SK-N-SH (cell line): ENCODE data around the gene CAGE1. TPM values are rescaled to one million over a fixed set of nuclear protein-coding genes. Genes with fewer than 3 reads are reported as not detected.

Experiments used
- CTCF ChIA-PET: fragments of 300-600, 350-600 bp; formaldehyde crosslinking; extraction: SDS; loops from one replicate; lab custom pipeline; 2021; lab: Yijun Ruan, JAX
- POLR2A ChIA-PET: fragments of 350-600 bp; sonication (Branson Sonifier 250); formaldehyde crosslinking; extraction: SDS; loops from one replicate; lab custom pipeline; 2020; ENCODE audit warnings: antibody characterized with exemption, inconsistent platforms; lab: Yijun Ruan, JAX
- DNase-seq: peaks from one replicate; pipeline ENCODE4 v3.0.0; 2012
- H2AFZ ChIP-seq: fragments of 200-600 bp; sonication (generic); 2 replicates; pipeline ENCODE4 v1.8.1; 2016; ENCODE audit warnings: antibody characterized with exemption, mild to moderate bottlenecking, low read depth
- H3F3A ChIP-seq: fragments of 200-600 bp; sonication (generic); replicated peaks from 2 replicates; pipeline ENCODE3; 2016; ENCODE audit warnings: antibody characterized with exemption, mild to moderate bottlenecking; ENCODE audit not compliant: insufficient read depth
- H3K27ac ChIP-seq, 2 experiments: fragments of 200-500 bp in 1 of 2; fragments of 200-600 bp in 1 of 2; sonication (Bioruptor generic) in 1 of 2; sonication (generic), shearing (Covaris generic) in 1 of 2; 2 replicates each; pipeline versions ENCODE4 v1.5.1 to v1.6.1; 2014 to 2016; ENCODE audit warnings: low read depth in 2 of 2, inconsistent platforms in 1 of 2, low read length in 1 of 2, mild to moderate bottlenecking in 1 of 2, mixed read lengths in 1 of 2
- H3K27me3 ChIP-seq: fragments of 200-600 bp; sonication (generic), shearing (Covaris generic); 2 replicates; pipeline ENCODE4 v1.6.1; 2016; ENCODE audit warnings: mixed run types; ENCODE audit not compliant: insufficient read depth
- H3K36me3 ChIP-seq, 2 experiments: fragments of 200-500 bp in 1 of 2; fragments of 200-600 bp in 1 of 2; sonication (Bioruptor generic) in 1 of 2; sonication (generic) in 1 of 2; replicated peaks in 1 of 2; 2 replicates each; pipeline versions ENCODE3 to v1.5.1; 2014 to 2016; ENCODE audit warnings: low read length in 1 of 2, mild to moderate bottlenecking in 1 of 2; ENCODE audit not compliant: insufficient read depth in 2 of 2, control insufficient read depth in 1 of 2
- H3K4me1 ChIP-seq, 2 experiments: fragments of 200-500 bp in 1 of 2; fragments of 200-600 bp in 1 of 2; sonication (Bioruptor generic) in 1 of 2; sonication (generic), shearing (Covaris generic) in 1 of 2; 2 replicates each; pipeline versions ENCODE4 v1.5.1 to v1.6.1; 2014 to 2016; ENCODE audit warnings: low read depth in 1 of 2, low read length in 1 of 2, mixed run types in 1 of 2; ENCODE audit not compliant: insufficient read depth in 2 of 2, control insufficient read depth in 1 of 2
- H3K4me2 ChIP-seq: fragments of 200-600 bp; sonication (generic), shearing (Covaris generic); 2 replicates; pipeline ENCODE4 v1.6.1; 2017; ENCODE audit warnings: mixed run types
- H3K4me3 ChIP-seq, 2 experiments: fragments of 200-500 bp in 1 of 2; fragments of 200-600 bp in 1 of 2; sonication (Bioruptor generic) in 1 of 2; sonication (generic), shearing (Covaris generic) in 1 of 2; 2 replicates each; pipeline versions ENCODE4 v1.5.1 to v1.8.1; 2014 to 2016; ENCODE audit warnings: low read depth in 2 of 2, inconsistent platforms in 1 of 2, low read length in 1 of 2, mild to moderate bottlenecking in 1 of 2, mixed read lengths in 1 of 2, moderate library complexity in 1 of 2
- H3K79me2 ChIP-seq: fragments of 200-600 bp; sonication (generic); 2 replicates; pipeline ENCODE4 v1.8.1; 2017; ENCODE audit warnings: mild to moderate bottlenecking; ENCODE audit not compliant: insufficient read depth
- H3K9ac ChIP-seq: fragments of 200-600 bp; sonication (generic); 2 replicates; pipeline ENCODE4 v1.6.1; 2017; ENCODE audit warnings: mixed run types
- H3K9me2 ChIP-seq: fragments of 200-600 bp; sonication (generic); 2 replicates; pipeline ENCODE4 v1.6.1; 2017; ENCODE audit warnings: mixed run types
- H3K9me3 ChIP-seq: fragments of 200-600 bp; sonication (generic); 2 replicates; pipeline ENCODE4 v1.6.1; 2017; ENCODE audit warnings: mixed run types, mild to moderate bottlenecking, moderate library complexity
- H4K20me1 ChIP-seq: fragments of 200-600 bp; sonication (generic); 2 replicates; pipeline ENCODE4 v1.6.1; 2017; ENCODE audit warnings: mild to moderate bottlenecking, mixed run types; ENCODE audit not compliant: insufficient read depth
- CHD2 ChIP-seq: fragments of 150-350 bp; IDR thresholded peaks from 2 replicates; pipeline ENCODE4 v1.6.1; 2018; ENCODE audit warnings: low read length; ENCODE audit not compliant: partially characterized antibody
- CTCF ChIP-seq: fragments of 200-600 bp; sonication (generic); IDR thresholded peaks from 2 replicates; pipeline ENCODE4 v1.6.1; 2017; ENCODE audit warnings: antibody characterized with exemption, mild to moderate bottlenecking, moderate library complexity
- EZH2phosphoT487 ChIP-seq: fragments of 200-600 bp; sonication (generic); IDR thresholded peaks from 2 replicates; pipeline ENCODE4 v1.6.1; 2017; ENCODE audit warnings: low read depth, mixed run types, mild to moderate bottlenecking, antibody characterized with exemption, moderate library complexity, borderline replicate concordance
- FOSL2 ChIP-seq: IDR thresholded peaks from 2 replicates; pipeline ENCODE4 v1.4.0; 2012; ENCODE audit warnings: low read depth, mild to moderate bottlenecking, moderate library complexity, borderline replicate concordance
- FOXM1 ChIP-seq: IDR thresholded peaks from 2 replicates; pipeline ENCODE4 v1.4.0; 2012; ENCODE audit warnings: low read depth, mild to moderate bottlenecking
- GABPA ChIP-seq: IDR thresholded peaks from 2 replicates; pipeline ENCODE4 v1.4.0; 2012; ENCODE audit warnings: low read depth, mild to moderate bottlenecking
- IRF3 ChIP-seq: fragments of 150-350 bp; IDR thresholded peaks from 2 replicates; pipeline ENCODE4 v1.6.1; 2016; ENCODE audit warnings: mild to moderate bottlenecking, low read depth, low read length
- JUND ChIP-seq: IDR thresholded peaks from 2 replicates; pipeline ENCODE4 v1.4.0; 2012
- MEF2A ChIP-seq: IDR thresholded peaks from 2 replicates; pipeline ENCODE4 v1.4.0; 2012; ENCODE audit warnings: low read depth, borderline replicate concordance
- MXI1 ChIP-seq: IDR thresholded peaks from 2 replicates; pipeline ENCODE4 v1.6.1; 2012; ENCODE audit warnings: mild to moderate bottlenecking, low read depth, low read length, improper control_type of control experiment
- NFIC ChIP-seq: IDR thresholded peaks from 2 replicates; pipeline ENCODE4 v1.4.0; 2012; ENCODE audit warnings: borderline replicate concordance
- NRF1 ChIP-seq: IDR thresholded peaks from 2 replicates; pipeline ENCODE4 v1.6.1; 2012; ENCODE audit warnings: low read depth, mild to moderate bottlenecking, low read length
- RCOR1 ChIP-seq: fragments of 150-350 bp; IDR thresholded peaks from 2 replicates; pipeline ENCODE4 v1.6.1; 2017; ENCODE audit warnings: antibody characterized with exemption, low read length
- REST ChIP-seq: IDR thresholded peaks from 2 replicates; pipeline ENCODE4 v1.6.1; 2012; ENCODE audit warnings: mild to moderate bottlenecking, low read depth, low read length, moderate library complexity
- RFX5 ChIP-seq: IDR thresholded peaks from 2 replicates; pipeline ENCODE4 v1.6.1; 2012; ENCODE audit warnings: mild to moderate bottlenecking, improper control_type of control experiment, low read length
- RXRA ChIP-seq: IDR thresholded peaks from 2 replicates; pipeline ENCODE4 v1.4.0; 2012; ENCODE audit warnings: low read depth, mild to moderate bottlenecking, borderline replicate concordance
- SIN3A ChIP-seq: IDR thresholded peaks from 2 replicates; pipeline ENCODE4 v1.6.1; 2012; ENCODE audit warnings: low read depth, mild to moderate bottlenecking, low read length, moderate library complexity, borderline replicate concordance
- TAF1 ChIP-seq: IDR thresholded peaks from 2 replicates; pipeline ENCODE4 v1.6.1; 2012; ENCODE audit warnings: low read depth, mild to moderate bottlenecking, low read length, moderate library complexity, borderline replicate concordance
- TCF12 ChIP-seq: IDR thresholded peaks from 2 replicates; pipeline ENCODE4 v1.4.0; 2012
- YY1 ChIP-seq: IDR thresholded peaks from 2 replicates; pipeline ENCODE4 v1.4.0; 2012; ENCODE audit warnings: low read depth, mild to moderate bottlenecking
- WGBS: methylation state at CpG from one replicate; pipeline ENCODE4 v1.1.6; 2017; ENCODE audit warnings: low lambda C conversion rate; 5-methylcytosine and 5-hydroxymethylcytosine counted together
- polyA plus RNA-seq, 3 experiments: library from polyadenylated mRNA; depleted of rRNA; stranded (reverse); fragments of >200 nt; gene quantifications; 2 replicates each; pipeline ENCODE4 v1.2.3, GENCODE V29; 2012

Gene CAGE1
- polyA plus RNA-seq, 1 of the 3 experiments (the other 2 are of a cell fraction), result not detected

- H4K20me1 ChIP-seq, result no peaks in the 10 kb centered on the region
- H3F3A ChIP-seq, result no peaks in the 10 kb centered on the region
- no peak overlapping the region for H3K27ac ChIP-seq
- peaks cover 0 to 4% of the 10 kb centered on the region in 2 experiments for H3K36me3 ChIP-seq
- no peaks in the 10 kb centered on the region; a peak in 1 of 4 replicates for H3K4me1 ChIP-seq
- no peak overlapping the region for H3K4me3 ChIP-seq
- ChIA-PET CTCF (interaction anchor here (1.8 kb wide), 1 partner anchor 191 kb away, joined by 4 read pairs; no protein-coding TSS in a partner anchor), POLR2A (no interaction called here)
- H3K9ac ChIP-seq, result no peak overlapping the region
- H3K79me2 ChIP-seq, result no peaks in the 10 kb centered on the region
- H2AFZ ChIP-seq, result no peak overlapping the region
- 82% methylated on average over 5 of the region's 5 CpGs for WGBS
- TF ChIP-seq RXRA, result no peak
- TF ChIP-seq FOSL2, result no peak
- no peak for TF ChIP-seq EZH2phosphoT487
- TF ChIP-seq NRF1, result no peak
- TF ChIP-seq FOXM1, result no peak
- TF ChIP-seq IRF3, result no peak
- no peak for TF ChIP-seq JUND
- no peak for TF ChIP-seq SIN3A
- no peak for TF ChIP-seq RCOR1
- TF ChIP-seq TCF12, result no peak
- no peak for TF ChIP-seq YY1
- no peak for TF ChIP-seq CTCF
- no peak for TF ChIP-seq MEF2A
- TF ChIP-seq GABPA, result no peak
- TF ChIP-seq REST, result no peak
- TF ChIP-seq CHD2, result no peak
- no peak for TF ChIP-seq MXI1
- no peak for TF ChIP-seq NFIC
- no peak for TF ChIP-seq TAF1
- no peak for TF ChIP-seq RFX5
- H3K27me3 ChIP-seq, result no peaks in the 10 kb centered on the region
- H3K9me3 ChIP-seq, result no peaks in the 10 kb centered on the region
- no peak for DNase-seq
- no peak overlapping the region for H3K4me2 ChIP-seq
- no peaks in the 10 kb centered on the region for H3K9me2 ChIP-seq
These were observed 34.5 kb upstream of the CAGE1 start for GRCh38 chr6:7424058-7424457.
